ENCODE measurements around the gene TSPAN15.

- no peak for TF ChIP-seq CTCF (IDR thresholded peaks at IDR 0.05)
- TF ChIP-seq ELF4 (CRISPR knock-in tag; IDR thresholded peaks at IDR 0.05; ENCODE audit: low read depth) = no peak
- no peak for TF ChIP-seq SP1 (CRISPR knock-in tag; conservative IDR thresholded peaks at IDR 0.05)
Measured at GRCh38 chr10:69533658-69534057, 82.4 kb downstream of the TSPAN15 start.

Measured in WTC11 (cell line).